Activated CD4-positive, alpha-beta T cell treated with anti-CD3 and anti-CD28 coated beads for 24 hours (primary cell): ENCODE measurements around the gene EPG5.
A peak's percentile ranks its signal among the peaks of the same experiment; 100 is the strongest.
"Not testable (repeated sequence)": the region's sequence is repeated elsewhere in the genome, so short reads cannot be mapped to it uniquely, and the experiment has no call there.

Source experiments
- DNase-seq, 2 donors: peaks; one replicate each; pipeline ENCODE4 v3.0.0-alpha.2; 2020; ENCODE audit warnings: low read depth in 2 of 2

EPG5 gene, protein sequence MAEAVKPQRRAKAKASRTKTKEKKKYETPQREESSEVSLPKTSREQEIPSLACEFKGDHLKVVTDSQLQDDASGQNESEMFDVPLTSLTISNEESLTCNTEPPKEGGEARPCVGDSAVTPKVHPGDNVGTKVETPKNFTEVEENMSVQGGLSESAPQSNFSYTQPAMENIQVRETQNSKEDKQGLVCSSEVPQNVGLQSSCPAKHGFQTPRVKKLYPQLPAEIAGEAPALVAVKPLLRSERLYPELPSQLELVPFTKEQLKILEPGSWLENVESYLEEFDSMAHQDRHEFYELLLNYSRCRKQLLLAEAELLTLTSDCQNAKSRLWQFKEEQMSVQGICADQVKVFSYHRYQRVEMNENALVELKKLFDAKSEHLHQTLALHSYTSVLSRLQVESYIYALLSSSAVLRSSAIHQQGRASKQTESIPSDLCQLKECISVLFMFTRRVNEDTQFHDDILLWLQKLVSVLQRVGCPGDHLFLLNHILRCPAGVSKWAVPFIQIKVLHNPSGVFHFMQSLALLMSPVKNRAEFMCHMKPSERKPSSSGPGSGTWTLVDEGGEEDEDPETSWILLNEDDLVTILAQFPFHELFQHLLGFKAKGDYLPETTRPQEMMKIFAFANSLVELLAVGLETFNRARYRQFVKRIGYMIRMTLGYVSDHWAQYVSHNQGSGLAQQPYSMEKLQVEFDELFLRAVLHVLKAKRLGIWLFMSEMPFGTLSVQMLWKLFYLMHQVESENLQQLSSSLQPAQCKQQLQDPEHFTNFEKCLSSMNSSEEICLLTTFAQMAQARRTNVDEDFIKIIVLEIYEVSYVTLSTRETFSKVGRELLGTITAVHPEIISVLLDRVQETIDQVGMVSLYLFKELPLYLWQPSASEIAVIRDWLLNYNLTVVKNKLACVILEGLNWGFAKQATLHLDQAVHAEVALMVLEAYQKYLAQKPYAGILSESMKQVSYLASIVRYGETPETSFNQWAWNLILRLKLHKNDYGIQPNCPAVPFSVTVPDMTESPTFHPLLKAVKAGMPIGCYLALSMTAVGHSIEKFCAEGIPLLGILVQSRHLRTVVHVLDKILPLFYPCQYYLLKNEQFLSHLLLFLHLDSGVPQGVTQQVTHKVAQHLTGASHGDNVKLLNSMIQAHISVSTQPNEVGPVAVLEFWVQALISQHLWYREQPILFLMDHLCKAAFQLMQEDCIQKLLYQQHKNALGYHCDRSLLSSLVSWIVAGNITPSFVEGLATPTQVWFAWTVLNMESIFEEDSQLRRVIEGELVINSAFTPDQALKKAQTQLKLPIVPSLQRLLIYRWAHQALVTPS (N-terminal part only)

DNA sequence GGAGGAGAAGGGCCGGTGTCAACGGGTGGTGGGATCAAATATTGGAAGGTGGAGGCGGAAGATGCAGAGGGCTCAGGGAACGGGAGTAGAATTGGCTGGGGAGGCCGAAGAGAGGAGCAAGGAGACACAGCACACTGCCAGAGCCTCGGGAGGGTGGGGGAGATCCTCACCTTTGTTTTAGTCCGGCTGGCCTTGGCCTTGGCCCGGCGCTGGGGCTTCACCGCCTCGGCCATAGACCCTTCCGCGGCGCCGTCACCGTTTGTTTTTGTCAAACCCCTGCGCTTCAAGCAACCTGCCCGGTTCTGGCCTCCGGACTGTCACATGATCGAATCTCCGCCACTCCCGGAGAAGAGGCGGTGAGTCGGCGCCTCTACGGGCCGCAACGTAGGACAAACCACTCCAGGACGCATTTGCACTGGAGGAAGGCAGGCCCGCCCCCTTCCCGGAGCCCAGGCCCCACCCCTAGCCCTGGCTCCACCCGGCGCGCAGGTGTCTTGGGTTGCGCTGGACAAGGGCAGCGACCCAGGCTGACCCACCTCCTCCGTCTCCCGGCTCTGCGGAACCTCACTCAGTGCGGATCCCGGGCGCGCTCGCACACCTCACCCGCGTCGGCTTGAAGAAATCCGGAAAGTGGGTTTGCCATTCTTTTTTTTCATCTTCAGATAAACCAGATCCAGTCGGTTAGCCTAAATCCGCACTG lies at the start of gene EPG5:
EPG5 (minus strand) TSS at position 323 of the 700 bp plus-strand sequence; CDS start at position 233, 90 bp downstream.
- DNase-seq: peak; percentile 86 to 89

- no peak for DNase-seq
These were observed 46.5 kb upstream of the EPG5 start for GRCh38 chr18:46013484-46014189.

- DNase-seq: no peak
These were observed 43.5 kb upstream of the EPG5 start for GRCh38 chr18:46010676-46011075.

GRCh38 chr18:46010050-46010449 lies 42.9 kb upstream of the EPG5 start:
- DNase-seq: no peak

DNA sequence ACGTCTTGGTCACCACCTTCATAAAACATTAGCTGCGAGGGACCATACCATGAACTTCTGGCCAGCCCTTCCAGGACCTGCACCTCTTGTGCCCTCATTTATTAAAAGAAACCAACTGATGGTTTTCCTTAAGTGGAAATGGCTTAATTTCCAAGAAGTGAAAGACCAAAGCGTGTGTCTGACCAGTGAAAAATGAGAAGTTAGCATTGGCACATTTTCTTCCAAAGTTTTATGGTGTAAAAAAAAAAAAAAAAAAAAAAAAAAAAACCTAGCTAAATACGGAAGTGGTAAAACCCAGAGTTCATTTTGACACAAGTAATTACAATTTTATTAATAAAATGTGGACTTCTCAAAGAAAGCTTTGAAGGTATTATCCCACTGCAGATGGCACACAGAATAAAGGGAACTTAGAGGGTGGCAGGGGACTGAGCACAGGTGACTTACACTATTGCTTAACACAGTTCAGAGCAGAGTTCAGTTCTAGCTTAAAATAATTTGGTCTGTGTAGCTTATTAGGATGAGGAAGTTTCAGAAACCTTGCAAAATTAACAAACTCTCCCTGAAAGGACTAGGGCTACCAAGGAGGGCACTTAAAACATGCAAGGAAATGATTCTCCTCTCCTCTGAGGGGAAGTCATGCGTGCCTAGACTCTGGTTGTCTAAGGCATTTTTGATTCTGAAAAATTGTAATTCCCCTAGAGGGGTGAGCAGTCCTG lies 42.2 kb upstream of the EPG5 start:
- DNase-seq: no peak

DNA sequence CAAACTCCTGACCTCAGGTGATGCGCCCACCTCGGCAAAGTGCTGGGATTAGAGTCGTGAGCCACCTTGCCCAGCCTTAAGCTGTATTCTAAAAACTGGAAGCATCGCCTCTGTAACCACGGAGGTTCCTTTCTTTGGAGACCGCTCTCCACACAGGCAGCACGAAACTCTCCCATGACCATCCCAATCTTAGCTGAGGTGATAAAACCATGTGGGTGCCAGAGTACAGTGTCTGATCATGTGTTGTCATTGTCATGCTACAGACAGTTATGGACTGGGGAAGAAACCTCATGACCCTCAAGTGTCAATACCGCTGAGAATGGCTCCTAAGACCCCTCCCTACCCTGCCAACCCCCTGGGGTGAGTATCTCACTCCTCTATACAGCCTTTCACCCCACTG lies 41.4 kb upstream of the EPG5 start:
- no peak for DNase-seq

- no peak for DNase-seq
These were observed 40.0 kb upstream of the EPG5 start for GRCh38 chr18:46007165-46007564.

DNA sequence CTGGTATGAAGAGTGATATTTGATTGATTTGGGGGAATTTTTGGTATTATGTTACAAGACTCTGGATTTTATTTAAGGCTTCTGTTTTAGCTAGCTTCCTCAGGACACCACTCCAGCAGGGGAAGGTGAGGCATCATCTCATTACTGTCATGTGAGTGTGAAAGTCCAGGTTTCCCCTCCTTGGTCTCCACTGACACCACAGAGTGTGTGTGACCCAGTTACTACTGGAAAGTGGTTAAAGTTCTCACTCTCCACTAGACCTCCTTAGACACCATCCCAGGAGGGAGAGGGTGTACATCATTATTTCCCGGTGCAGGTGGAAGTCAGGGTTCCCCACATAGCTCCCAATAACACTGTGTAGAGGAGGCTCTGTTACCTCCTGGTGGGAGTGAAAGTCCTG lies 35.8 kb upstream of the EPG5 start:
- DNase-seq: no peak

- no peak for DNase-seq
These were observed 34.8 kb upstream of the EPG5 start for GRCh38 chr18:46001892-46002291.

DNA sequence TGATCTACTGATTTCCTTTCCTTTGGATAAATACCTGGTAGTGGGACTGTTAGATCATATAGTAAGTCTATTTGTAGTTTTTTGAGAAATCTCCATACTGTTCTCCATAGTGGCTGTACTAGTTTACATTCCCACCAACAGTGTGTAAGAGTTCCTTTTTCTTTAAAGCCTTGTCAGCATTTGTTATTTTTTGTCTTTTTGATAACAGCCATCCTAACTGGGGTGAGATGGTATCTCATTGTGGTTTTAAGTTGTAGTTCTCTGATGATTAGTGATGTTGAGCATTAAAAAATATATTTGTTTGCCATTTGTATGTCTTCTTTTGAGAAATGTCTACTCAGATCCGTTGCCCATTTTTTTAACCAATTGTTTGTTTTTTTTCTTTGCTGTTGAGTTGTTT lies 33.9 kb upstream of the EPG5 start:
- no peak for DNase-seq

DNA sequence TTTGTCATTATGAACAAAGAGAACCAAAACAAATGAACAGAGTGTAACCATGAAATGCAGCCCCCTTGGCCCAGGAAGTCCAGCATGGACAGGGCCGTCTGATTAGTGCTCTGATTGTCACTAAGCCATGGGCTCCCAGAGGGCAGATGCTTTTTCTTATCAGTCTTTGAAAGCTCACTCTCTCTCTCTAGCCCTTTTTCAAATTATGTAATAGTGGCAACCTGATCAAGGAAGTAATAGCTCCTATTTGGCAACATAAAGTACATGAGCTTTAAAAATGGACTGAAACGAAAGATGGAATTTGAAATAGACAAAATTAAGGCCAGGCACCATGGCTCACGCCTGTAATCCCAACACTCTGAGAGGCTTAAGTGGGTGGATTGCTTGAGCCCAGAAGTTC lies 32.4 kb upstream of the EPG5 start:
- DNase-seq: no peak

- DNase-seq: no peak
These were observed 31.1 kb upstream of the EPG5 start for GRCh38 chr18:45998244-45998643.

DNA sequence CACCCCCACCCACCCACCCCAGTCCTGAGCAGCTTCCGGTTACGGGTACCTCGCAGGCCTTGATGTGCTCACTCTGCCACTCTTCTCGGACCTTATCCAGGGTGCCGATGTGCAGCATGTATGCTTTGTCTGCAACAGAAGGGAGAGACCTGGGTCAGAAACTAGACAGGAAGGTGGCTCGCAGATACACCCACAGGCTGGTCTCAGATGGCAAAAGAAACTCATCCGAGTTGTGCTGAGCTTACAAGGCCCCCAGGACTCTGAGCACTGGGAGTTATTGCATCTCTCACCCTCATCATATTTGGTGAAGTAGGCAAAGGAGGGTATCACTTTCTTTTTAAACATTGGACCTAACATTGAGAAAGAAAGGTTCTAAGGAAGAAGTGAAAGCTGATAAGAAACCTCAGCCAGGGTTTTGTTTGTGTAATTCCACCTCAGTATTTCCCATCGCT lies 30.6 kb upstream of the EPG5 start:
- DNase-seq: no peak

DNA sequence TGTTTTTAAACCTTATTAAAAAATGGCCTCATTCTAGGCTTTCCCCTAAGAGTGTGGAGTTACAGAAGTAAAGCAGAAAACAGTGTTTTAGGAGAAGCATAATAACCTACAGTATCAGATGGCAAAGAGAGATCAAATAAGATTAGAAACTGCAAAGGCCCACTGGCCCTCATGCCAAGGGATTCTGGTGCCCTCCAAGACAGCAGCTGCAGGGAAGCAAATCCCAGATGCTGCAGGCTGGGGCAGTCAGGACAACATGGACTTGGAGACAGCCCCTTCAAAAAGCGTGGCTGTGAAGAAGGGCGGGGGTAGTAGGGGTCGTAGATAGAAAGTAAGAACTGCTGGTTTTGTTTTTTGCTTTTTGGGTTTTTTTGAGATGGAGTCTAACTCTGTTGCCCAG lies 28.3 kb upstream of the EPG5 start:
- no peak for DNase-seq

DNA sequence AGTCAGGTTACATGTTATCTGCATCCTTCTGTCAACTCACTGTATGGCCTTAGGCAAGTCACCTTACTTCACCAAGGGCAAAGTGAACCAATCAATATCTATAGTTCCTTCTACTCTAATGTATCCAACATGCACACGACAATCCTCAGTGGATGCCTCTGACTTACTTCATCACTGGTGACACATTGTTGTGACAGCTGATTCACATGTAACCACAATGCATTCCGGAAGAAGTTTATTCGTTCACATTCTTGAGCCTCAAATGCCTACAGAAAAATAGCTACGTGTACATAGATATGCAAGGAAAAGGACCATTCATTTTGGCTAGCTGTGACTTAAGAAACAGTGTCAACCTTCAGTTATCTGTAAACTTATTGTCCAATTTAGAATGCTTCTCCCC lies 26.3 kb upstream of the EPG5 start:
- DNase-seq: no peak

DNA sequence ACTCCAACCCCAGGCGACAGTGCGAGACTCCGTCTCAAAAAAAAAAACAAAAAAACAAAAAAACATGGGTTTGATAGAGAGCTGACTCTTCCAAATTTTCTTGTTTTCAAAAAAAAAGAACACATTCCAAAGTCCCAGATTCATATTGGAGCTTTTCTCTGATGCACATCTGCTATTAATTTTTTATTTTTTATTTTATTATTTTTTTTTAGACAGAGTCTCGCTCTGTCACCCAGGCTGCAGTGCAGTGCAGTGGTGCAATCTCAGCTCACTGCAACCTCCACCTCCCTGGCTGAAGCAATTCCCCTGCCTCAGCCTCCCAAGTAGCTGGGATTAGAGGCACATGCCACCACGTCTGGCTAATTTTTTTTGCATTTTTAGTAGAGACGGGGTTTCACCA lies 25.4 kb upstream of the EPG5 start:
- DNase-seq: not testable (repeated sequence)

GRCh38 chr18:45991788-45992187 lies 24.7 kb upstream of the EPG5 start:
- DNase-seq: no peak

DNA sequence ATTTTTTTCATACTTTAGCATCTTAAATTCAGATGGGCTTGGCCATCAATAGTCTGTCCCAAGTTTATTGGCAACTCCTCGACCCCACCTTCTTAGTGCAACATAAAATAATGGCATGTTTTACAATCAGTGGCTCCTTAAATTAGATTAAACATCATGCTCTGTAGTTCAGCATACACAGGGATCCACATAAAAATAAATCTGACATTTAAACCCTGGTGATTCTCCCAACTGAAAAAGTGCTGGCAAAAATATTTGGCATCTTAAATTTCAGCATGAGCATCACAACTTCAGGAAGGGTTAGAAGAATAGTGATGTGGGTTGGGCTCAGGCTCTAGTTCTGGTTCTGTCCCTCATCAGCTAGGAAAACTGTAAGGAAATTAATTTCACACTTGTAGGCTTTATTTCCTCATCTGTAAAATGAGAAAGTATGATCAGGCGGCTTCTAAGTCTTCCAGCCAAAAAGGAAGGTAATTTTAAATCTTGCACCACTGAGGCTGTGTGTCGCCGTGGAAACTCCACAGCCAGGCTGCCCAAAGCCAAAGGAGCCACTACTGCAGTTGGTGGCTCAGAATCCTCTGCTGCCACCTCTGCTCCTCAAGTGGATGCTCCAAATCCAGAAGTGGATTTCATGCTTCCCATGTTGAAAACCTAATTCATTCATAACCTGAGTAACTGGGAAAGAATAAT lies 17.6 kb upstream of the EPG5 start:
- no peak for DNase-seq

DNA sequence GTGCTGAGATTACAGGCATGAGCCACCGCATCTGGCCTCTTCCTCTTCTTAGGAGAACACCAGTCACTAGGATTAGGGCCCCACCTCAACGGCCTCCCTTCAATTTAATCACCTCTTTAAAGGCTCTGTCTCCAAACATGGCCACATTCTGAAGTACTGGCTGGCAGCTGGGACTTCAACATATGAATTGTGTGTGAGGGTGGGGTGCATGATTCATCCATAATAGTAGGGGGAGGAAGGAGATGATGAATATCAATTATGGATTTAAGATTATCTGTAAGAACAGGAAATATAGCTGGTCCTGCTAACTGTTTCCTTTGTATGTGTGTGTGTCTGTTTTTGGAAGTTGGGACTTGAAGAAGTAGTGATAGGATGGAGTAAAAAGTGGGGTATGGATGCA lies 14.7 kb upstream of the EPG5 start:
- no peak for DNase-seq
